Common myeloid progenitor, CD34-positive (primary cell): ENCODE results near the gene TK2.

Source experiments
- CTCF ChIA-PET: fragments of 350-600 bp; sonication (Branson Sonifier 250); formaldehyde crosslinking; loops from one replicate; lab custom pipeline; 2021; ENCODE audit warnings: antibody characterized with exemption; lab: Charles Lee
- POLR2A ChIA-PET: fragments of 350-600 bp; sonication (Branson Sonifier 250); formaldehyde crosslinking; loops from one replicate; lab custom pipeline; 2021; ENCODE audit warnings: antibody characterized with exemption; lab: Charles Lee
- DNase-seq, 3 donors: peaks; one replicate each; pipeline versions ENCODE4 v3.0.0 to v3.0.0-alpha.2; 2013
- H3K27ac ChIP-seq, 2 experiments: 1 replicate in 1 of 2; 2 replicates in 1 of 2; pipeline ENCODE4 v1.7.0; 2013; ENCODE audit warnings: inconsistent platforms in 2 of 2, low read length in 2 of 2, mild to moderate bottlenecking in 2 of 2, low read depth in 1 of 2, moderate library complexity in 1 of 2; ENCODE audit not compliant: severe bottlenecking in 2 of 2, insufficient read depth in 1 of 2, poor library complexity in 1 of 2
- H3K27me3 ChIP-seq, 5 experiments: replicated peaks in 2 of 5; 1 replicate in 3 of 5; 2 replicates in 2 of 5; pipeline versions ENCODE4 v1.6.1 to v1.7.0; 2013; ENCODE audit warnings: low read length in 4 of 5, mild to moderate bottlenecking in 2 of 5, moderate library complexity in 2 of 5, inconsistent platforms in 1 of 5; ENCODE audit not compliant: insufficient read depth in 5 of 5, control insufficient read depth in 4 of 5
- H3K36me3 ChIP-seq, 4 experiments: 1 replicate in 2 of 4; 2 replicates in 2 of 4; pipeline versions ENCODE4 v1.6.1 to v1.7.0; 2013; ENCODE audit warnings: low read length in 3 of 4, control low read depth in 1 of 4, mild to moderate bottlenecking in 1 of 4; ENCODE audit not compliant: control insufficient read depth in 4 of 4, insufficient read depth in 4 of 4
- H3K4me1 ChIP-seq, 4 experiments: 1 replicate in 3 of 4; 2 replicates in 1 of 4; pipeline versions ENCODE4 v1.6.1 to v1.7.1; 2013; ENCODE audit warnings: low read length in 3 of 4, mild to moderate bottlenecking in 3 of 4, control low read depth in 1 of 4, inconsistent platforms in 1 of 4, moderate library complexity in 1 of 4; ENCODE audit not compliant: control insufficient read depth in 4 of 4, insufficient read depth in 4 of 4; ENCODE audit errors: control extremely low read depth in 1 of 4
- H3K4me3 ChIP-seq, 7 experiments: 1 replicate in 4 of 7; 2 replicates in 3 of 7; pipeline versions ENCODE4 v1.5.1 to v1.7.0; 2013; ENCODE audit warnings: mild to moderate bottlenecking in 7 of 7, low read length in 6 of 7, moderate library complexity in 6 of 7, inconsistent platforms in 2 of 7, low read depth in 2 of 7, control low read depth in 1 of 7; ENCODE audit not compliant: insufficient read depth in 4 of 7, control insufficient read depth in 1 of 7; ENCODE audit errors: extremely low read depth in 1 of 7
- H3K9me3 ChIP-seq, 5 experiments: 1 replicate in 4 of 5; 2 replicates in 1 of 5; pipeline versions ENCODE4 v1.6.1 to v1.7.1; 2013; ENCODE audit warnings: low read length in 4 of 5, mild to moderate bottlenecking in 2 of 5, inconsistent platforms in 1 of 5, low read depth in 1 of 5, moderate library complexity in 1 of 5; ENCODE audit not compliant: control insufficient read depth in 4 of 5, insufficient read depth in 2 of 5; ENCODE audit errors: control extremely low read depth in 1 of 5
- WGBS: methylation state at CpG from one replicate; pipeline ENCODE4 v1.1.5; 2013; ENCODE audit not compliant: insufficient coverage; 5-methylcytosine and 5-hydroxymethylcytosine counted together

The TK2 gene

DNA sequence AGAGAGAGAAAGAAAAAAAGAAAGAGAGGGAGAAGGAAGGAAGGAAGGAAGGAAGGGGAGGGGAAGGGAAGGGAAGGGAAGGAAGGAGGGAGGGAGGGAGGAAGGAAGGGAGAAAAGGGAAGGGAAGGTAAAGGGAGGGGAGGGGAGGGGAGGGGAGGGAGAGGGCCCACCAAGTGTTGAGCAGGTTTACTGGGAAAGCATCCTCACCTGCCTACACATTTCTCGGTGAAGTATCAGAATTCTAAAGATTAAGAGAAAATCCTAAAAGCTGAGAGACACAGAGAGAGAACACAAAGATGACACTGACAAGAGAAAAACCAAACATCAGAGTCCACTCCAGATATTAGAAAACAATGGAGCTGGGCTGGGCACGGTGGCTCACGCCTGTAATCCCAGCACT lies 42.3 kb upstream of the TK2 start:
- POLR2A ChIA-PET = no interaction called here
- Histone ChIP-seq H3K9me3 (peaks cover 0 to 5% (median 0%) of the 10 kb centered on the region in 5 experiments), H3K4me3 (no peak overlapping the region), H3K27ac (no peak overlapping the region), H3K36me3 (no peaks in the 10 kb centered on the region), H3K4me1 (peaks cover 3 to 40% (median 33%) of the 10 kb centered on the region in 4 experiments), H3K27me3 (no peaks in the 10 kb centered on the region)
- no peak for DNase-seq
- CTCF ChIA-PET = interaction anchor here (1.6 kb wide), 1 partner anchor 10 kb away, joined by 5 read pairs; no protein-coding TSS in a partner anchor
- 70% methylated on average over 2 of the region's 3 CpGs for WGBS

DNA sequence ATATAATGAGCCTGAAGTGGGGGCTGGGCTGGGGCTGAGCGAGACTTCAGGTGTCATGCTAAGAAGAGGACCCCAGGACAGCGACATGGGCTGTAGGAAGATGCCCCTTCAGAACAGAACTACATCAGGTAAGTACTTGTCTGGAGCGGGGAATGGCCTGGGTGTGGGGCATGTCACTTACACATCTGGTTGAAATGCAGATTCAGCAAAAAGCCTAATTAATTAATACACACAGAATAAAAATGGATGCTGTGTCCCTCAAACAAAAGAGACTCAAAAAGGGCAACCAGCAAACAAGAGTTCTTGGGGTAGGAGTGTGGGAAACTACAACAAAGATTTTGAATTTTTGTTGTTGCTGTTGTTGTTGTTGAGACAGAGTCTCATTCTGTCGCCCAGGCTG lies 41.1 kb upstream of the TK2 start:
- POLR2A ChIA-PET = interaction anchor here (0.8 kb wide), 1 partner anchor 66 kb away, joined by 3 read pairs; no protein-coding TSS in a partner anchor
- no peaks in the 10 kb centered on the region for H3K36me3 ChIP-seq
- H3K4me1 ChIP-seq = peaks cover 6 to 52% (median 46%) of the 10 kb centered on the region in 4 experiments
- no peaks in the 10 kb centered on the region for H3K27me3 ChIP-seq
- CTCF ChIA-PET = interaction anchor here (1.0 to 3.1 kb wide), 15 partner anchors 9 to 277 kb away, joined by 3 to 78 read pairs (median 21); partner anchors contain the start of genes CKLF, CMTM2 and CMTM3
- no peak overlapping the region for H3K4me3 ChIP-seq
- no peak overlapping the region for H3K27ac ChIP-seq
- WGBS = 100% methylated on average over 3 of the region's 4 CpGs
- DNase-seq = no peak
- H3K9me3 ChIP-seq = peaks cover 0 to 5% (median 0%) of the 10 kb centered on the region in 5 experiments

GRCh38 chr16:66590322-66590721 lies 40.4 kb upstream of the TK2 start:
- peak overlapping the region in 5 of 7 experiments; percentile 27 to 78 (median 59) for H3K4me3 ChIP-seq
- peaks cover 6 to 59% (median 53%) of the 10 kb centered on the region in 4 experiments for H3K4me1 ChIP-seq
- no peaks in the 10 kb centered on the region for H3K36me3 ChIP-seq
- H3K9me3 ChIP-seq = peaks cover 0 to 5% (median 0%) of the 10 kb centered on the region in 5 experiments
- POLR2A ChIA-PET = interaction anchor here (0.8 kb wide), 1 partner anchor 66 kb away, joined by 3 read pairs; no protein-coding TSS in a partner anchor
- WGBS = 4% methylated on average over 6 of the region's 8 CpGs
- no peaks in the 10 kb centered on the region for H3K27me3 ChIP-seq
- peak; percentile 69 to 83 (median 81) for DNase-seq
- no peak overlapping the region for H3K27ac ChIP-seq
- CTCF ChIA-PET = interaction anchor here (1.0 to 3.1 kb wide), 19 partner anchors 10 to 278 kb away, joined by 3 to 78 read pairs (median 13); partner anchors contain the start of genes CKLF, CMTM2 and CMTM3

- peaks cover 0 to 5% (median 0%) of the 10 kb centered on the region in 5 experiments for H3K9me3 ChIP-seq
- no peak overlapping the region for H3K4me3 ChIP-seq
- ChIA-PET CTCF (interaction anchor here (0.6 to 3.1 kb wide), 35 partner anchors 10 to 247 kb away, joined by 3 to 78 read pairs (median 7); partner anchors contain the start of genes CKLF and CMTM2), POLR2A (interaction anchor here (0.5 to 1.1 kb wide), 5 partner anchors 10 to 80 kb away, joined by 3 to 8 read pairs (median 4); no protein-coding TSS in a partner anchor)
- H3K4me1 ChIP-seq = peaks cover 6 to 65% (median 54%) of the 10 kb centered on the region in 4 experiments
- H3K36me3 ChIP-seq = no peaks in the 10 kb centered on the region
- no peaks in the 10 kb centered on the region for H3K27me3 ChIP-seq
- 97% methylated on average over 4 of the region's 8 CpGs for WGBS
- H3K27ac ChIP-seq = no peak overlapping the region
- peak; percentile 88 to 92 (median 90) for DNase-seq
Observed at GRCh38 chr16:66588981-66589713, 39.2 kb upstream of the TK2 start.

- Histone ChIP-seq H3K27me3 (no peaks in the 10 kb centered on the region), H3K9me3 (no peaks in the 10 kb centered on the region), H3K4me1 (peaks cover 6 to 65% (median 54%) of the 10 kb centered on the region in 4 experiments), H3K36me3 (no peaks in the 10 kb centered on the region), H3K27ac (no peak overlapping the region), H3K4me3 (peak overlapping the region in 3 of 7 experiments; percentile 29 to 54 (median 38))
- no peak for DNase-seq
- POLR2A ChIA-PET = no interaction called here
- CTCF ChIA-PET = interaction anchor here (0.6 to 3.1 kb wide), 20 partner anchors 9 to 245 kb away, joined by 3 to 78 read pairs (median 16); partner anchors contain the start of genes CKLF and CMTM2
- WGBS = 13% methylated on average over 4 of the region's 7 CpGs
Observed at GRCh38 chr16:66587881-66588600, 38.1 kb upstream of the TK2 start.

GRCh38 chr16:66585481-66586239 lies 35.7 kb upstream of the TK2 start:
- H3K9me3 ChIP-seq = no peaks in the 10 kb centered on the region
- peak in 2 of 3 donors; percentile 54 to 67 for DNase-seq
- 12% methylated on average over 9 of the region's 10 CpGs for WGBS
- POLR2A ChIA-PET = interaction anchor here (1.3 kb wide), 1 partner anchor 63 kb away, joined by 4 read pairs; no protein-coding TSS in a partner anchor
- no peak overlapping the region for H3K27ac ChIP-seq
- no peaks in the 10 kb centered on the region for H3K36me3 ChIP-seq
- CTCF ChIA-PET = interaction anchor here (0.7 to 3.0 kb wide), 10 partner anchors 16 to 74 kb away, joined by 3 to 16 read pairs (median 3); no protein-coding TSS in a partner anchor
- H3K4me1 ChIP-seq = peaks cover 6 to 67% (median 55%) of the 10 kb centered on the region in 4 experiments
- peak overlapping the region in 1 of 7 experiments; percentile 28 for H3K4me3 ChIP-seq
- no peaks in the 10 kb centered on the region for H3K27me3 ChIP-seq
